Measurements from ENCODE around the gene TMEM132A. TPM values are rescaled to one million over a fixed set of nuclear protein-coding genes. Genes with fewer than 3 reads are reported as not detected.

TMEM132A gene
- total and polyA plus RNA-seq, 2 of the 13 experiments (the other 11 are each of a cell fraction or from before 2014, with no cell fraction given), result 11.1 to 32.9 TPM

DNA sequence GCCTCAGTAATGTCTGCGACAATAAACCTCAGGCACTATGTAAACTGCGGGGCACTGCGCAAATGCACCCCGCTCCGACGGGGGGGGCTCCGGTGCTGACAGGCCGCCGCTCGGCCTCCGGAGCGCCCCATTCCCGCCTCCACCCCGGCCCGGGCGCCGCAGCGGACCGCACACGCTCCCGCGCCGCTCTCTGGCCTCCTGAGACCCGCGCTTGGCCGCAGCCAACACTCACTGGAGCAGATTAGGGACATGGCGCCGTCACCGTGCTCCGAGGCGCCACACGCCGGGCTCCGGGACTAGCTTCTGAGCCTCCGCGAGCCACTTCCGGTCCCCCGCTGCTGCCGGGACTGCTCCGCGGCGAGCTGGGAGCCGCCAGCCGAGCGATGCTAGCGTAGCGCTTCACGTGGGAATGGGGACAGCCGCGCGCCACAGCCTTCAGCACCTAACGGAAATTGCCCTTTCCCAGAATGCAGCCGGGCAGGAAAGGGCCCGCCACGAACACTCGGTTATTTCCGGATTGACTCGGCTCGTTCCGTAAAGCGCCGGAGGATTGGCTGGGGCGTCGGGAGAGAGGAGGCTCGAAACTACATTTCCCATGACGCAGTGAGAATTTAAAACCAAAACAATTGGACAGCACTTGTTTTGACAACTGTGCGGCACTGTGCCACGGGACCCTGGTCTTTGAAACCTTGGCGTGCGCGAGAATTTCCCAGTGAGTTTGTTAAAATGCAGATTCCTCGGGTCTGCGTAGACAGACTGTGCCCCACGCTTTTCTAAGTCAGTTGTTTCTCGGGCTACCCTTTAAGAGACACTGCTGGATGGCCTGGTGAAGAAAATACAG lies 17.9 kb upstream of the TMEM132A start, which contains the start of gene PRPF19 (continued):
- TF ChIP-seq, protein P1, sequence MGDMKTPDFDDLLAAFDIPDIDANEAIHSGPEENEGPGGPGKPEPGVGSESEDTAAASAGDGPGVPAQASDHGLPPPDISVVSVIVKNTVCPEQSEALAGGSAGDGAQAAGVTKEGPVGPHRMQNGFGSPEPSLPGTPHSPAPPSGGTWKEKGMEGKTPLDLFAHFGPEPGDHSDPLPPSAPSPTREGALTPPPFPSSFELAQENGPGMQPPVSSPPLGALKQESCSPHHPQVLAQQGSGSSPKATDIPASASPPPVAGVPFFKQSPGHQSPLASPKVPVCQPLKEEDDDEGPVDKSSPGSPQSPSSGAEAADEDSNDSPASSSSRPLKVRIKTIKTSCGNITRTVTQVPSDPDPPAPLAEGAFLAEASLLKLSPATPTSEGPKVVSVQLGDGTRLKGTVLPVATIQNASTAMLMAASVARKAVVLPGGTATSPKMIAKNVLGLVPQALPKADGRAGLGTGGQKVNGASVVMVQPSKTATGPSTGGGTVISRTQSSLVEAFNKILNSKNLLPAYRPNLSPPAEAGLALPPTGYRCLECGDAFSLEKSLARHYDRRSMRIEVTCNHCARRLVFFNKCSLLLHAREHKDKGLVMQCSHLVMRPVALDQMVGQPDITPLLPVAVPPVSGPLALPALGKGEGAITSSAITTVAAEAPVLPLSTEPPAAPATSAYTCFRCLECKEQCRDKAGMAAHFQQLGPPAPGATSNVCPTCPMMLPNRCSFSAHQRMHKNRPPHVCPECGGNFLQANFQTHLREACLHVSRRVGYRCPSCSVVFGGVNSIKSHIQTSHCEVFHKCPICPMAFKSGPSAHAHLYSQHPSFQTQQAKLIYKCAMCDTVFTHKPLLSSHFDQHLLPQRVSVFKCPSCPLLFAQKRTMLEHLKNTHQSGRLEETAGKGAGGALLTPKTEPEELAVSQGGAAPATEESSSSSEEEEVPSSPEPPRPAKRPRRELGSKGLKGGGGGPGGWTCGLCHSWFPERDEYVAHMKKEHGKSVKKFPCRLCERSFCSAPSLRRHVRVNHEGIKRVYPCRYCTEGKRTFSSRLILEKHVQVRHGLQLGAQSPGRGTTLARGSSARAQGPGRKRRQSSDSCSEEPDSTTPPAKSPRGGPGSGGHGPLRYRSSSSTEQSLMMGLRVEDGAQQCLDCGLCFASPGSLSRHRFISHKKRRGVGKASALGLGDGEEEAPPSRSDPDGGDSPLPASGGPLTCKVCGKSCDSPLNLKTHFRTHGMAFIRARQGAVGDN (CRISPR knock-in tag; IDR thresholded peaks at IDR 0.05), result peak; percentile 96
- TF ChIP-seq ASH2L (IDR thresholded peaks at IDR 0.05; ENCODE audit: insufficient read length, low read depth, low read length) (peak; percentile 91), ZNF501 (CRISPR knock-in tag; IDR thresholded peaks at IDR 0.05) (peak; percentile 84), MTF2 (CRISPR knock-in tag; IDR thresholded peaks at IDR 0.05; ENCODE audit: borderline replicate concordance) (no peak), SAFB2 (CRISPR knock-in tag; IDR thresholded peaks at IDR 0.05; ENCODE audit: borderline replicate concordance, low read depth) (no peak), MYNN (CRISPR knock-in tag; IDR thresholded peaks at IDR 0.05; ENCODE audit: low read depth) (no peak), PHF5A (CRISPR knock-in tag; IDR thresholded peaks at IDR 0.05; ENCODE audit: low read depth, unreplicated experiment) (no peak), SOX5 (CRISPR knock-in tag; IDR thresholded peaks at IDR 0.05; ENCODE audit: borderline replicate concordance) (peak; percentile 37; the same call in 1 of the 2 replicates), ZNF614 (CRISPR knock-in tag; IDR thresholded peaks at IDR 0.05; ENCODE audit: borderline replicate concordance) (no peak), CEBPB (IDR thresholded peaks at IDR 0.05; ENCODE audit: borderline replicate concordance, low read depth, low read length) (no peak), HDAC1 (CRISPR knock-in tag; IDR thresholded peaks at IDR 0.05) (peak; percentile 97), ZNF335 (CRISPR knock-in tag; IDR thresholded peaks at IDR 0.05) (0 out of 2 replicates have a peak, but pooled peaks have one; percentile 32), ATAD3A (CRISPR knock-in tag; IDR thresholded peaks at IDR 0.05) (no peak), SRF (IDR thresholded peaks at IDR 0.05; ENCODE audit: low read depth, low read length) (no peak), ZNF615 (CRISPR knock-in tag; IDR thresholded peaks at IDR 0.05; ENCODE audit: borderline replicate concordance) (no peak), ZNF607 (CRISPR knock-in tag; IDR thresholded peaks at IDR 0.05; ENCODE audit: borderline replicate concordance) (peak; percentile 64; the same call in 1 of the 2 replicates), ZC3H13 (CRISPR knock-in tag; IDR thresholded peaks at IDR 0.05) (peak; percentile 76; the same call in 1 of the 2 replicates), ZNF782 (CRISPR knock-in tag; IDR thresholded peaks at IDR 0.05; ENCODE audit: borderline replicate concordance) (0 out of 2 replicates have a peak, but pooled peaks have one; percentile 55)
- TF ChIP-seq, protein P2, sequence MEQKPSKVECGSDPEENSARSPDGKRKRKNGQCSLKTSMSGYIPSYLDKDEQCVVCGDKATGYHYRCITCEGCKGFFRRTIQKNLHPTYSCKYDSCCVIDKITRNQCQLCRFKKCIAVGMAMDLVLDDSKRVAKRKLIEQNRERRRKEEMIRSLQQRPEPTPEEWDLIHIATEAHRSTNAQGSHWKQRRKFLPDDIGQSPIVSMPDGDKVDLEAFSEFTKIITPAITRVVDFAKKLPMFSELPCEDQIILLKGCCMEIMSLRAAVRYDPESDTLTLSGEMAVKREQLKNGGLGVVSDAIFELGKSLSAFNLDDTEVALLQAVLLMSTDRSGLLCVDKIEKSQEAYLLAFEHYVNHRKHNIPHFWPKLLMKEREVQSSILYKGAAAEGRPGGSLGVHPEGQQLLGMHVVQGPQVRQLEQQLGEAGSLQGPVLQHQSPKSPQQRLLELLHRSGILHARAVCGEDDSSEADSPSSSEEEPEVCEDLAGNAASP (CRISPR knock-in tag; IDR thresholded peaks at IDR 0.05; ENCODE audit: borderline replicate concordance), result no peak
- TF ChIP-seq, protein P3, sequence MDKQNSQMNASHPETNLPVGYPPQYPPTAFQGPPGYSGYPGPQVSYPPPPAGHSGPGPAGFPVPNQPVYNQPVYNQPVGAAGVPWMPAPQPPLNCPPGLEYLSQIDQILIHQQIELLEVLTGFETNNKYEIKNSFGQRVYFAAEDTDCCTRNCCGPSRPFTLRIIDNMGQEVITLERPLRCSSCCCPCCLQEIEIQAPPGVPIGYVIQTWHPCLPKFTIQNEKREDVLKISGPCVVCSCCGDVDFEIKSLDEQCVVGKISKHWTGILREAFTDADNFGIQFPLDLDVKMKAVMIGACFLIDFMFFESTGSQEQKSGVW (CRISPR knock-in tag; IDR thresholded peaks at IDR 0.05; ENCODE audit: borderline replicate concordance), result no peak
